Right atrium auricular region (tissue), 2 donors: ENCODE measurements around the gene EIF5. TPM values are rescaled to one million over a fixed set of nuclear protein-coding genes. Genes with fewer than 3 reads are reported as not detected.

ENCODE experiments used
- DNase-seq: peaks from one replicate; pipeline ENCODE4 v3.0.0-alpha.2; 2019; ENCODE audit warnings: low spot score
- H3K27ac ChIP-seq, 2 donors: fragments of 200-600 bp; sonication (generic); 1 replicate in 1 of 2; 2 replicates in 1 of 2; pipeline ENCODE4 v1.5.1; 2016 to 2019
- H3K27me3 ChIP-seq, 2 donors: fragments of 200-600 bp; sonication (generic); one replicate each; pipeline versions ENCODE4 v1.5.1 to v1.6.0; 2017 to 2019
- H3K36me3 ChIP-seq: fragments of 200-600 bp; sonication (generic); one replicate; pipeline ENCODE4 v1.5.1; 2016
- H3K4me1 ChIP-seq, 2 donors: fragments of 200-600 bp; sonication (generic); one replicate each; pipeline versions ENCODE4 v1.5.1 to v1.6.0; 2017 to 2019
- H3K4me3 ChIP-seq, 2 donors: fragments of 200-600 bp; sonication (generic); 1 replicate in 1 of 2; 2 replicates in 1 of 2; pipeline ENCODE4 v1.5.1; 2017 to 2019; ENCODE audit warnings: mild to moderate bottlenecking in 1 of 2, moderate library complexity in 1 of 2
- H3K9me3 ChIP-seq, 2 donors: fragments of 200-600 bp; sonication (generic); one replicate each; pipeline ENCODE4 v1.5.1; 2019
- CTCF ChIP-seq, 2 donors: fragments of 200-600 bp; sonication (generic); IDR thresholded peaks; one replicate each; pipeline ENCODE4 v1.5.1; 2019; ENCODE audit warnings: antibody characterized with exemption in 2 of 2
- total RNA-seq, 2 donors: library from RNA; depleted of rRNA; stranded (reverse); fragments of >200 nt; gene quantifications; one replicate each; pipeline ENCODE4 v1.1.0, GENCODE V29; 2016

The EIF5 gene
- total RNA-seq, 2 donors from 2014 or later = 175 to 205 TPM

GRCh38 chr14:103341250-103342129 is 7.5 kb downstream of the EIF5 start:
- Histone ChIP-seq H3K36me3 (peaks cover 88% of the 10 kb centered on the region), H3K27me3 (no peaks in the 10 kb centered on the region), H3K4me3 (no peak overlapping the region), H3K4me1 (peaks cover 0 to 9% of the 10 kb centered on the region in 2 donors), H3K9me3 (no peaks in the 10 kb centered on the region), H3K27ac (no peak overlapping the region)
- no peak for TF ChIP-seq CTCF (IDR thresholded peaks at IDR 0.05)
- DNase-seq = no peak

GRCh38 chr14:103343164-103343879 is 9.3 kb downstream of the EIF5 start:
- no peaks in the 10 kb centered on the region for H3K9me3 ChIP-seq
- H3K4me3 ChIP-seq = no peak overlapping the region
- no peak for DNase-seq
- TF ChIP-seq CTCF (IDR thresholded peaks at IDR 0.05) = no peak
- H3K27me3 ChIP-seq = no peaks in the 10 kb centered on the region
- no peaks in the 10 kb centered on the region for H3K4me1 ChIP-seq
- H3K27ac ChIP-seq = no peak overlapping the region
- peaks cover 69% of the 10 kb centered on the region for H3K36me3 ChIP-seq

GRCh38 chr14:103343905-103344797 is 10.1 kb downstream of the EIF5 start:
- Histone ChIP-seq H3K4me1 (no peaks in the 10 kb centered on the region), H3K27me3 (no peaks in the 10 kb centered on the region), H3K9me3 (no peaks in the 10 kb centered on the region), H3K36me3 (peaks cover 61% of the 10 kb centered on the region), H3K27ac (no peak overlapping the region), H3K4me3 (no peak overlapping the region)
- TF ChIP-seq CTCF (IDR thresholded peaks at IDR 0.05) = no peak
- no peak for DNase-seq

GRCh38 chr14:103346286-103346685 is 12.2 kb downstream of the EIF5 start:
- no peak for TF ChIP-seq CTCF (IDR thresholded peaks at IDR 0.05)
- H3K4me1 ChIP-seq = no peaks in the 10 kb centered on the region
- no peak overlapping the region for H3K4me3 ChIP-seq
- no peaks in the 10 kb centered on the region for H3K27me3 ChIP-seq
- peaks cover 40% of the 10 kb centered on the region for H3K36me3 ChIP-seq
- no peak overlapping the region for H3K27ac ChIP-seq
- H3K9me3 ChIP-seq = no peaks in the 10 kb centered on the region
- DNase-seq = no peak

GRCh38 chr14:103347091-103347815 is 13.2 kb downstream of the EIF5 start:
- no peak for TF ChIP-seq CTCF (IDR thresholded peaks at IDR 0.05)
- no peak for DNase-seq
- Histone ChIP-seq H3K4me3 (no peak overlapping the region), H3K36me3 (peaks cover 30% of the 10 kb centered on the region), H3K27ac (no peak overlapping the region), H3K4me1 (no peaks in the 10 kb centered on the region), H3K27me3 (no peaks in the 10 kb centered on the region), H3K9me3 (no peaks in the 10 kb centered on the region)
